ENCODE measurements around the gene CTDNEP1.
A peak's percentile ranks its signal among the peaks of the same experiment; 100 is the strongest.

The CTDNEP1 gene

GRCh38 chr17:7251661-7252175 lies at the start of gene CTDNEP1:
Gene CTDNEP1, minus strand, starts transcription at chr17:7251734. Its CDS starts 438 bp downstream, at chr17:7251296.
- peak; percentile 98 for DNase-seq (ENCODE audit: low read depth)

- peak; percentile 63 for DNase-seq (ENCODE audit: low read depth)
These were observed 44.8 kb upstream of the CTDNEP1 start for GRCh38 chr17:7296189-7296861.

GRCh38 chr17:7295230-7296180 lies 44.0 kb upstream of the CTDNEP1 start:
- no peak for DNase-seq (ENCODE audit: low read depth)

- DNase-seq (ENCODE audit: low read depth), result peak; percentile 61
These were observed 43.1 kb upstream of the CTDNEP1 start, which contains the start of gene YBX2 for GRCh38 chr17:7294614-7295153. Gene YBX2, minus strand, starts transcription at chr17:7294639. Its CDS starts 139 bp downstream, at chr17:7294500.

- no peak for DNase-seq (ENCODE audit: low read depth)
These were observed 42.5 kb upstream of the CTDNEP1 start for GRCh38 chr17:7293816-7294613.

- DNase-seq (ENCODE audit: low read depth), result no peak
These were observed 41.6 kb upstream of the CTDNEP1 start for GRCh38 chr17:7293159-7293558.

GRCh38 chr17:7292729-7293128 lies 41.2 kb upstream of the CTDNEP1 start:
- no peak for DNase-seq (ENCODE audit: low read depth)

- DNase-seq (ENCODE audit: low read depth), result no peak
These were observed 40.7 kb upstream of the CTDNEP1 start for GRCh38 chr17:7292194-7292593.

- DNase-seq (ENCODE audit: low read depth), result no peak
These were observed 39.2 kb upstream of the CTDNEP1 start for GRCh38 chr17:7290685-7291084.

GRCh38 chr17:7290166-7290565 lies 38.6 kb upstream of the CTDNEP1 start:
- no peak for DNase-seq (ENCODE audit: low read depth)

- DNase-seq (ENCODE audit: low read depth), result no peak
These were observed 37.9 kb upstream of the CTDNEP1 start for GRCh38 chr17:7289256-7290032.

GRCh38 chr17:7285679-7286078 lies 34.1 kb upstream of the CTDNEP1 start:
- no peak for DNase-seq (ENCODE audit: low read depth)

GRCh38 chr17:7284911-7285310 lies 33.4 kb upstream of the CTDNEP1 start:
- no peak for DNase-seq (ENCODE audit: low read depth)

GRCh38 chr17:7283471-7284216 lies 32.1 kb upstream of the CTDNEP1 start:
- DNase-seq (ENCODE audit: low read depth), result no peak

- no peak for DNase-seq (ENCODE audit: low read depth)
These were observed 31.3 kb upstream of the CTDNEP1 start for GRCh38 chr17:7282752-7283321.

- no peak for DNase-seq (ENCODE audit: low read depth)
These were observed 30.6 kb upstream of the CTDNEP1 start for GRCh38 chr17:7281953-7282751.

- DNase-seq (ENCODE audit: low read depth), result peak; percentile 80
These were observed 29.8 kb upstream of the CTDNEP1 start, which contains the start of gene SLC2A4 for GRCh38 chr17:7281074-7281952. Gene SLC2A4, plus strand, starts transcription at chr17:7281718. Its CDS starts 217 bp downstream, at chr17:7281935.
